ENCODE data around the gene MGA. TPM values are rescaled to one million over a fixed set of nuclear protein-coding genes. Genes with fewer than 3 reads are reported as not detected.
A peak's percentile ranks its signal among the peaks of the same experiment; 100 is the strongest.

The MGA gene
- total and polyA plus RNA-seq, 2 experiments from 2014 or later = 42.6 to 58.9 TPM

DNA sequence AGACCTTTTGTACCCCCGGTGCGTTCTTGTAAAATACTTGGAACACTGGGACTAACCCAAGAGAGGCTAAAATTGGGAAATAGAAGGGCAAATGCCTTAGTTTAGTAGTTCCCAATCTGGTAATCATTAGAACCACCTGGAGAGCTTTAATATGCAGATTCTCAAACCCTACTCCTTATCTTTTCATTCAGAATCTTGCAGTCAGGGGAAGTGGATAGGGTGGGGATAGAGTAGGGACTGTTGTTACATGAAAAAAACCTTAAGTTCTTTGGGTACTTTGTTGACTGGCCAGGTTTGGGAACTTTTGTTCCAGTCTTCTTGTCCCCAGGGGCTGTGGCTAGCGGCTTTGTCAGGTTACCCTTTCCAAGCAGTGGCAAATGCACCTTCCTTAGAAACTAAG is 130.0 kb downstream of the MGA start (continued):
- TF ChIP-seq, protein P1, sequence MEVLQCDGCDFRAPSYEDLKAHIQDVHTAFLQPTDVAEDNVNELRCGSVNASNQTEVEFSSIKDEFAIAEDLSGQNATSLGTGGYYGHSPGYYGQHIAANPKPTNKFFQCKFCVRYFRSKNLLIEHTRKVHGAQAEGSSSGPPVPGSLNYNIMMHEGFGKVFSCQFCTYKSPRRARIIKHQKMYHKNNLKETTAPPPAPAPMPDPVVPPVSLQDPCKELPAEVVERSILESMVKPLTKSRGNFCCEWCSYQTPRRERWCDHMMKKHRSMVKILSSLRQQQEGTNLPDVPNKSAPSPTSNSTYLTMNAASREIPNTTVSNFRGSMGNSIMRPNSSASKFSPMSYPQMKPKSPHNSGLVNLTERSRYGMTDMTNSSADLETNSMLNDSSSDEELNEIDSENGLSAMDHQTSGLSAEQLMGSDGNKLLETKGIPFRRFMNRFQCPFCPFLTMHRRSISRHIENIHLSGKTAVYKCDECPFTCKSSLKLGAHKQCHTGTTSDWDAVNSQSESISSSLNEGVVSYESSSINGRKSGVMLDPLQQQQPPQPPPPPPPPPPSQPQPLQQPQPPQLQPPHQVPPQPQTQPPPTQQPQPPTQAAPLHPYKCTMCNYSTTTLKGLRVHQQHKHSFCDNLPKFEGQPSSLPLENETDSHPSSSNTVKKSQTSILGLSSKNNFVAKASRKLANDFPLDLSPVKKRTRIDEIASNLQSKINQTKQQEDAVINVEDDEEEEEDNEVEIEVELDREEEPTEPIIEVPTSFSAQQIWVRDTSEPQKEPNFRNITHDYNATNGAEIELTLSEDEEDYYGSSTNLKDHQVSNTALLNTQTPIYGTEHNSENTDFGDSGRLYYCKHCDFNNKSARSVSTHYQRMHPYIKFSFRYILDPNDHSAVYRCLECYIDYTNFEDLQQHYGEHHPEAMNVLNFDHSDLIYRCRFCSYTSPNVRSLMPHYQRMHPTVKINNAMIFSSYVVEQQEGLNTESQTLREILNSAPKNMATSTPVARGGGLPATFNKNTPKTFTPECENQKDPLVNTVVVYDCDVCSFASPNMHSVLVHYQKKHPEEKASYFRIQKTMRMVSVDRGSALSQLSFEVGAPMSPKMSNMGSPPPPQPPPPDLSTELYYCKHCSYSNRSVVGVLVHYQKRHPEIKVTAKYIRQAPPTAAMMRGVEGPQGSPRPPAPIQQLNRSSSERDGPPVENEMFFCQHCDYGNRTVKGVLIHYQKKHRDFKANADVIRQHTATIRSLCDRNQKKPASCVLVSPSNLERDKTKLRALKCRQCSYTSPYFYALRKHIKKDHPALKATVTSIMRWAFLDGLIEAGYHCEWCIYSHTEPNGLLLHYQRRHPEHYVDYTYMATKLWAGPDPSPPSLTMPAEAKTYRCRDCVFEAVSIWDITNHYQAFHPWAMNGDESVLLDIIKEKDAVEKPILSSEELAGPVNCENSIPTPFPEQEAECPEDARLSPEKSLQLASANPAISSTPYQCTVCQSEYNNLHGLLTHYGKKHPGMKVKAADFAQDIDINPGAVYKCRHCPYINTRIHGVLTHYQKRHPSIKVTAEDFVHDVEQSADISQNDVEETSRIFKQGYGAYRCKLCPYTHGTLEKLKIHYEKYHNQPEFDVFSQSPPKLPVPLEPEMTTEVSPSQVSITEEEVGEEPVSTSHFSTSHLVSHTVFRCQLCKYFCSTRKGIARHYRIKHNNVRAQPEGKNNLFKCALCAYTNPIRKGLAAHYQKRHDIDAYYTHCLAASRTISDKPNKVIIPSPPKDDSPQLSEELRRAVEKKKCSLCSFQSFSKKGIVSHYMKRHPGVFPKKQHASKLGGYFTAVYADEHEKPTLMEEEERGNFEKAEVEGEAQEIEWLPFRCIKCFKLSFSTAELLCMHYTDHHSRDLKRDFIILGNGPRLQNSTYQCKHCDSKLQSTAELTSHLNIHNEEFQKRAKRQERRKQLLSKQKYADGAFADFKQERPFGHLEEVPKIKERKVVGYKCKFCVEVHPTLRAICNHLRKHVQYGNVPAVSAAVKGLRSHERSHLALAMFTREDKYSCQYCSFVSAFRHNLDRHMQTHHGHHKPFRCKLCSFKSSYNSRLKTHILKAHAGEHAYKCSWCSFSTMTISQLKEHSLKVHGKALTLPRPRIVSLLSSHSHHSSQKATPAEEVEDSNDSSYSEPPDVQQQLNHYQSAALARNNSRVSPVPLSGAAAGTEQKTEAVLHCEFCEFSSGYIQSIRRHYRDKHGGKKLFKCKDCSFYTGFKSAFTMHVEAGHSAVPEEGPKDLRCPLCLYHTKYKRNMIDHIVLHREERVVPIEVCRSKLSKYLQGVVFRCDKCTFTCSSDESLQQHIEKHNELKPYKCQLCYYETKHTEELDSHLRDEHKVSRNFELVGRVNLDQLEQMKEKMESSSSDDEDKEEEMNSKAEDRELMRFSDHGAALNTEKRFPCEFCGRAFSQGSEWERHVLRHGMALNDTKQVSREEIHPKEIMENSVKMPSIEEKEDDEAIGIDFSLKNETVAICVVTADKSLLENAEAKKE (CRISPR knock-in tag; IDR thresholded peaks at IDR 0.05) = no peak
- TF ChIP-seq NANOG (IDR thresholded peaks at IDR 0.05; ENCODE audit: borderline replicate concordance) (no peak), ZNF114 (CRISPR knock-in tag; IDR thresholded peaks at IDR 0.05) (no peak), EZH2 (IDR thresholded peaks at IDR 0.05; ENCODE audit: low read depth, unreplicated experiment) (no peak)

- Mint-ChIP-seq H3K36me3 (ENCODE audit: low read depth) (no peaks in the 10 kb centered on the region; the same call in 2 of the 3 replicates), H3K27ac (no peak overlapping the region; the same call in 1 of the 2 replicates), H3K27me3 (ENCODE audit: insufficient read depth, low read depth, poor library complexity) (peaks cover 8% of the 10 kb centered on the region), H3K9me3 (no peaks in the 10 kb centered on the region), H3K4me1 (peaks cover 36% of the 10 kb centered on the region), H3K4me3 (no peak overlapping the region)
- Histone ChIP-seq H3F3A (replicated peaks; ENCODE audit: low read depth) (no peaks in the 10 kb centered on the region; the same call in 1 of the 2 replicates), H3K27me3 (ENCODE audit: insufficient read depth) (no peaks in the 10 kb centered on the region), H3K27ac (ENCODE audit: low read depth) (no peak overlapping the region), H2AFZ (no peak overlapping the region), H3K4me3 (no peak overlapping the region), H3K79me2 (replicated peaks; ENCODE audit: insufficient read depth) (no peaks in the 10 kb centered on the region; the same call in 1 of the 2 replicates), H3K9me2 (ENCODE audit: insufficient read depth) (no peaks in the 10 kb centered on the region), H3K36me3 (ENCODE audit: insufficient read depth) (no peaks in the 10 kb centered on the region), H3K4me2 (peak overlapping the region; percentile 24), H3K4me1 (ENCODE audit: insufficient read depth) (peaks cover 35% of the 10 kb centered on the region), H4K20me1 (replicated peaks; ENCODE audit: insufficient read depth) (no peaks in the 10 kb centered on the region)
- peak; percentile 27 for DNase-seq (ENCODE audit: low spot score)
- TF ChIP-seq EZH2phosphoT487 (IDR thresholded peaks at IDR 0.05; ENCODE audit: unreplicated experiment) (no peak), ZNF114 (CRISPR knock-in tag; IDR thresholded peaks at IDR 0.05) (no peak), ZNF331 (CRISPR knock-in tag; IDR thresholded peaks at IDR 0.05; ENCODE audit: low read depth) (no peak), POLR2AphosphoS5 (IDR thresholded peaks at IDR 0.05; ENCODE audit: low read depth) (no peak), CTCF (conservative IDR thresholded peaks at IDR 0.05; ENCODE audit: low read depth in 2 of 2) (no peak), JUNB (IDR thresholded peaks at IDR 0.05; ENCODE audit: unreplicated experiment) (no peak)
- ATAC-seq = peak; percentile 17; the same call in 2 of the 3 replicates
Observed at GRCh38 chr15:41790756-41791546, 130.7 kb downstream of the MGA start.
